GM18909 (cell line): Measurements from ENCODE around the gene GLIPR1L2.
A peak's percentile ranks its signal among the peaks of the same experiment; 100 is the strongest.
"Not testable (repeated sequence)": the region's sequence is repeated elsewhere in the genome, so short reads cannot be mapped to it uniquely, and the experiment has no call there.

Experiments
- ATAC-seq: cut with Tn5 transposase; IDR thresholded peaks from one replicate; pipeline ENCODE4 v1.9.1; 2021; ENCODE audit warnings: mild to moderate bottlenecking; ENCODE audit not compliant: unreplicated experiment, poor library complexity

Gene GLIPR1L2

GRCh38 chr12:75428767-75429166 lies 37.9 kb downstream of the GLIPR1L2 start:
- no peak for ATAC-seq

DNA sequence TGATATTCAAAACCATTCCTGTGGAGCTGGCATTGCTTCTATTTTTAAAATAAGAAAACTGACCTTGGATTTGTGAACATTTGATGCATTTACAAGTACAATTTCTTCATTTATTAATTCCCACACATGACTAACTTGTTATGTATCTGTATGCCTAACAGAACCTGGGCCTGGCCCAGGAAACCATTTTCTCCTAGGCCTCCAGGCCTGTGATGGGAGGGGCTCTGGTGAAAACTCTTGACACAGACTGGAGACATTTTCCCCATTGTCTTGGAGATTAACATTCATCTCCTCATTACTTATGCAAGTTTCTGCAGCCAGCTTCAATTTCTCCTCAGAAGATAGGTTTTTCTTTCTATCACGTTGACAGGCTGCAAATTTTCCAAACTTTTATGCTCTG lies 42.0 kb downstream of the GLIPR1L2 start:
- no peak for ATAC-seq

GRCh38 chr12:75437564-75437963 lies 46.7 kb downstream of the GLIPR1L2 start:
- ATAC-seq: peak; percentile 72

- ATAC-seq: no peak
Measured at GRCh38 chr12:75438059-75438754, 47.3 kb downstream of the GLIPR1L2 start.

GRCh38 chr12:75439048-75439447 lies 48.2 kb downstream of the GLIPR1L2 start:
- ATAC-seq: no peak

DNA sequence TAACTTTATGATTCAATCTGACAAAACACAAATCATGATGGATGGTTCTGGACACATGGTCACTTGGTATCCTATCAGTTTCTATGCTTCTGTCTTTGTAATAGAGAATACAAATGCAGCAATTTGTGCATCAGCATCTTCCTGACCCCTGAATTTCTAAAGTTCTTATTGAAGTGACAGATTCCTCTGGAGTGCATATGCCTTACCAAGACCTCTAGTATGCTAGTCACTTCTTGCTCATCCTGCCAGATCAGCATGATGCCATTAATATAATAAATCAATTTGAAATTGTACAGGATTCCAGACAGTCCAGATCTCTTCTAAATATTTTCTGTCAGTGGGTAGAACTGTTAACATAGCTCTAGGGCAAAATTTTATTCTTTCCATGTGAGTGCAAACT lies 49.0 kb downstream of the GLIPR1L2 start:
- ATAC-seq: no peak

- ATAC-seq: not testable (repeated sequence)
Measured at GRCh38 chr12:75441687-75442449, 51.0 kb downstream of the GLIPR1L2 start.

- not testable (repeated sequence) for ATAC-seq
Measured at GRCh38 chr12:75442454-75442853, 51.6 kb downstream of the GLIPR1L2 start.

DNA sequence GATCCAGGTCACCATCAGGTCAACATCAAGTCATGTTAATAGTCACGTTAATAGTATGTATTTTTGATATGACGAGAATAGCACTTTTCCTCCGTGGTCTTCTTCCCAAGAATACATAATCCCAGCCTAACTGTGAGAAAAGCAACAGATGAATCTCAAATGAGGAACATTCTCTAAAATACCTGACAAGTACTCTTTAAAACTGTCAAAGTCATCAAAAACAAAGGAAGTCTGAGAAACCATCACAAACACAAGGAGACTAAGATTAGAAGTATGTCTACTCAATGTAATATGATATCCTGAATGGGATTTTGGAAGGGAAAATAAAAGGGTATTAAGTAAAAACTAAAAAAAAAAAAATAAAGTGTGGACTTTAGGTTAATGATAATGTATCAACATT lies 52.8 kb downstream of the GLIPR1L2 start:
- no peak for ATAC-seq

DNA sequence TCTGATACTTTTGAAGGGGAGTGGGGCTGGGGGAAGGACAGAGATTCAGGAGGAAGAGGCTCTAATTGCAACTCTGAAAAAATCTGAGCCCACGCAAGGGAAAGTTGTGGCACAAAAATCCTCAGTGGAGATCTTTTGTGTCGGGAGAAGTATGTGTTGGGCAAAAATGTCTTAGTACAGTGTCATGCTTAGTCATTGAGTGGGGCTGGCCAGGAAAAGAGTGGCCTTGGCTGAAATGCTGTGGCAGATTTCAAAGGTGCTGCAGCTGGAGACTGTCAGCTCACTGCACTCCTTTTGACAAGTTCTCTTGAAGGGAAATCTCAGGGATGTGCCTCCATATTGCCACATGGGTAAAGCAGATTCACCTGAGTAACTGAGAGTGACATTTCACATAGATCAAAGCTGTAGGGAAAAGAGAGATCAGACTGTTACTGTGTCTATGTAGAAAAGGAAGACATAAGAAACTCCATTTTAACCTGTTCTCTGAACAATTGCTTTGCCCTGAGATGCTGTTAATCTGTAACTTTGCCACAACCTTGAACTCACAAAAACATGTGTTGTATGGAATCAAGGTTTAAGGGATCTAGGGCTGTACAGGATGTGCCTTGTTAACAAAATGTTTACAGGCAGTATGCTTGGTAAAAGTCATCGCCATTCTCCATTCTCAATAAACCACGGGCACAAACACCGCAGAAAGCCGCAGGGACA lies 53.7 kb downstream of the GLIPR1L2 start:
- ATAC-seq: no peak

DNA sequence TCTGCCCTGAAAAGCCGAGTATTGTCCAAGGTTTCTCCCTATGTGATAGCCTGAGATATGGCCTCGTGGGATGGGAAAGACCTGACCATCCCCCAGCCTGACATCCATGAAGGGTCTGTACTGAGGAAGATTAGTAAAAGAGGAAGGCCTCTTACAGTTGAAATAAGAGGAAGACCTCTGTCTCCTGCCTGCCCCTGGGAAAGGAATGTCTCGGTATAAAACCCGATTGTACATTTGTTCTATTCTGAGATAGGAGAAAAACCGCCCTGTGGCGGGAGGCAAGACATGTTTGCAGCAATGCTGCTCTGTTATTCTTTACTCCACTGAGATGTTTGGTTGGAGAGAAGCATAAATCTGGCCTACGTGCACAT lies 54.2 kb downstream of the GLIPR1L2 start:
- not testable (repeated sequence) for ATAC-seq

DNA sequence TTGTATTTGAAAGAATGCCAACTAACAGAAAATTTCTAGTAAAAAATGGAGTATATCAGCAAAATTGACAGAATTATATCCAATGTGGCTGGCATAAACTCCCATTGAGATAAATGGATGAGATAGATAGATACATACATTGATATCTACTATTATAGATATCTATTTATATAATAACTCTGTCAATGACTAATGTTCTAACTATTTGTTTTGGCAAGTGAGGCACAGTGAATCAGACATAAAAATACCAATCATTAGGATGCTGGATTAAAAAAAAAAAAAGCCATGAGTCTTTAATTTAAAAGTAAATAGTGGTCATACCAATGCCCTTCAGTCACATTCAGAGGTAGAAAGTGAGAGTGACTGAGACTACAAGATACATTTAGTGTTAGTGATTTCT lies 56.0 kb downstream of the GLIPR1L2 start:
- no peak for ATAC-seq

- no peak for ATAC-seq
Measured at GRCh38 chr12:75447691-75448393, 57.0 kb downstream of the GLIPR1L2 start.

- no peak for ATAC-seq
Measured at GRCh38 chr12:75452675-75453330, 61.9 kb downstream of the GLIPR1L2 start.

DNA sequence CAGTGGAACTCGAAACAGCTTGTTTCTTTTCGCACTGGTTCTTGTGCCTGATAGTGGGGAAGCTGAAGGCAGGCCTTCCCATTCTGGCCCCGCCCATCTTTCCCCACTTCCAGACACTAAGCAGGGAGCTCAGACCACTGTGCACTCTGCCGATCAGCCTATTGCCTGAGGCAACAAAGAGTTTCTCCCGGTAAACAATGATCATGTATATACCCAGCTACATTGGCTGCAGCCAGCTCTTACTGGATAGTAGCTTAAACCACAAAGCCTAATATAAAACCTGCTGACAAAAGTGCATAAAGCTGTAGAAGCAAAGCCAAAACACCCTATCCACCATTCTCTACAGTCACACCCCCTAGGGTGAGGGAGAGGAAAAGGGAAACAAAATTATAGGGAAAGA lies 65.0 kb downstream of the GLIPR1L2 start:
- ATAC-seq: no peak

GRCh38 chr12:75457191-75457590 lies 66.3 kb downstream of the GLIPR1L2 start:
- no peak for ATAC-seq

DNA sequence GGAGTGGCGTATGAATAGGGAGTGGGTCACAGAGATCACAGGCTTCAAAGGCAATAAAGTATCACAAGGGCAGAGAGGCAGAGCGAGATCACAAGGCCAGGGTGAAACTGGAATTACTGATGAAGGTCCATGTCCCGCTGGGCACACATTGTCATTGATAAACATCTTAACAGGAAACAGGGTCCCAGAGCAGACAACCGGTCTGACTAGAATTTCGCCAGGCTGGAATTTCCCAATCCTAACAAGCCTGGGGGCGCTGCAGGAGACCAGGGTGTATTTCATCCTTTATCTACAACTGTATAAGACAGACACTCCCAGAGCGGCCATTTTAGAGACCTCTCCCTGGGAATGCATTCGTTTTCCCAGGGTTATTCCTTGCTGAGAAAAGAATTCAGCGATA lies 67.0 kb downstream of the GLIPR1L2 start:
- not testable (repeated sequence) for ATAC-seq

- ATAC-seq: no peak
Measured at GRCh38 chr12:75459755-75460154, 68.9 kb downstream of the GLIPR1L2 start.

- no peak for ATAC-seq
Measured at GRCh38 chr12:75460204-75460603, 69.3 kb downstream of the GLIPR1L2 start.
